Fibroblast of villous mesenchyme (primary cell): Measurements from ENCODE around the gene ADAMTSL1. TPM values are rescaled to one million over a fixed set of nuclear protein-coding genes. Genes with fewer than 3 reads are reported as not detected.

Experiments
- DNase-seq: peaks from one replicate; pipeline ENCODE4 v3.0.0-alpha.2; 2010; ENCODE audit warnings: low read depth
- H3K4me3 ChIP-seq: 2 replicates; pipeline ENCODE4 v1.5.1; 2011; ENCODE audit warnings: low read depth, mild to moderate bottlenecking, low read length
- total RNA-seq: library from RNA; depleted of rRNA; stranded (reverse); fragments of >200 nt; gene quantifications from 2 replicates; pipeline ENCODE4 v1.2.3, GENCODE V29; 2012
- TF ChIP-seq, protein P1 (sequence below): IDR thresholded peaks from 2 replicates; pipeline ENCODE4 v1.5.1; 2012; ENCODE audit warnings: low read depth, mild to moderate bottlenecking, low read length; ENCODE audit not compliant: insufficient read depth

Gene ADAMTSL1
- total RNA-seq, 1 donor: 3.0 TPM

DNA sequence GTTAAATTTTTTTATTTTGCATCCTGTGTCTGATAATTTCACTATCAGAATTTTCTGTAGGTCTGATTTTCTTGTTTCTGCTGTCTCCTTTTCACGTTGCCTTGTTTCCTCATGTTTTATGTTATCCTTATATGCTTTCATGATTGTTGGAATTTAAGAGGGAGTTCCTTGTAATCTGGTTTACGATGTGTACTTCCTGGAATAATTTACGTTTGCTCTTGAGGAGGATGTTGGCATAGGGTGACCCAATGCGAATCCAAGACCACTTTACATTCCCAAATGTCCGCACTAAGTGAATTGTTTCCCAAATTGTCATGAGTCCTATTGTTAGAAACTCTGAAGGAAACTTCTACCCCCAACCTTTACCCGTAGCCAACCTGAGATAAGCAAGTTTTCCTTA lies 80.3 kb downstream of the ADAMTSL1 start:
- H3K4me3 ChIP-seq: no peak overlapping the region
- DNase-seq: no peak
- TF ChIP-seq, protein P1, sequence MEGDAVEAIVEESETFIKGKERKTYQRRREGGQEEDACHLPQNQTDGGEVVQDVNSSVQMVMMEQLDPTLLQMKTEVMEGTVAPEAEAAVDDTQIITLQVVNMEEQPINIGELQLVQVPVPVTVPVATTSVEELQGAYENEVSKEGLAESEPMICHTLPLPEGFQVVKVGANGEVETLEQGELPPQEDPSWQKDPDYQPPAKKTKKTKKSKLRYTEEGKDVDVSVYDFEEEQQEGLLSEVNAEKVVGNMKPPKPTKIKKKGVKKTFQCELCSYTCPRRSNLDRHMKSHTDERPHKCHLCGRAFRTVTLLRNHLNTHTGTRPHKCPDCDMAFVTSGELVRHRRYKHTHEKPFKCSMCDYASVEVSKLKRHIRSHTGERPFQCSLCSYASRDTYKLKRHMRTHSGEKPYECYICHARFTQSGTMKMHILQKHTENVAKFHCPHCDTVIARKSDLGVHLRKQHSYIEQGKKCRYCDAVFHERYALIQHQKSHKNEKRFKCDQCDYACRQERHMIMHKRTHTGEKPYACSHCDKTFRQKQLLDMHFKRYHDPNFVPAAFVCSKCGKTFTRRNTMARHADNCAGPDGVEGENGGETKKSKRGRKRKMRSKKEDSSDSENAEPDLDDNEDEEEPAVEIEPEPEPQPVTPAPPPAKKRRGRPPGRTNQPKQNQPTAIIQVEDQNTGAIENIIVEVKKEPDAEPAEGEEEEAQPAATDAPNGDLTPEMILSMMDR: no peak

DNA sequence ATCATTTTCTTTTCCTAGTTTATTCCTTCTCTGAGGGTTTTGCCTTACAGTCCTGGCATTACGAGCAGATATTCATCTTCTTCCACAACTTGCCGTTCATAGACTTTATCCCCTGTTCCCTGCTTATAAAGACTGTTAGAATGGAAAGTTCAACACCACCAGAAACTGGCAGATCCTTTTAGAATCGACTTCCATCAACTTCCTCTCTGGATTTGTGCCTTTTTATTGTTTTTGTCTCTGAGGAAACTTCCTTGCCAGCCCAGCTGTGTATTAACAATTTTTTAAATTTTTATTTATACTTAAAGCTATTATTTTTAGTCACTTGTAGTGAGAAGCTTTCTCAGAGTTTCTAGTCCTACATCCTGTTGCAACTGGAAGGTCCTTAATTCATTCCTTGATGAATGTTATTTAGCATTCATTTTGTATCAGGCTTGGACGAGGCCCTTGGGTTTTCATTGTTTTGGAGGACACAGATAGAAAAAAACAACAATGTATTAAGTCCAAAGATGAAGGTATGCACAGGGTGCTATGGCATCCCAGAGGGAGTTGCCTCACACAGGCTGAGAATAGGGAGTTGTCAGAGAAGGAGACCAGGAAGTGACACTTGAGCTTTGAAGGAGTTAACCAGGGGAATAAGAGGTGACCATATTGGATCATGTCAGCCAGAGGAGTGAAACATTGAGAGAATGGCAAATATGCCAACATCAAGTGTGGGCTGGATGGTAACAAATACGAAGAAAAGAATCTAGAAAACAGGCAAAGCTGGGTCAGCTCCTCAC lies 81.3 kb downstream of the ADAMTSL1 start:
- no peak for DNase-seq
- TF ChIP-seq, protein P1: no peak
- no peak overlapping the region for H3K4me3 ChIP-seq

- H3K4me3 ChIP-seq: no peak overlapping the region
- TF ChIP-seq, protein P1: no peak
- DNase-seq: no peak
These were observed 90.3 kb downstream of the ADAMTSL1 start for GRCh38 chr9:18564018-18564880.

DNA sequence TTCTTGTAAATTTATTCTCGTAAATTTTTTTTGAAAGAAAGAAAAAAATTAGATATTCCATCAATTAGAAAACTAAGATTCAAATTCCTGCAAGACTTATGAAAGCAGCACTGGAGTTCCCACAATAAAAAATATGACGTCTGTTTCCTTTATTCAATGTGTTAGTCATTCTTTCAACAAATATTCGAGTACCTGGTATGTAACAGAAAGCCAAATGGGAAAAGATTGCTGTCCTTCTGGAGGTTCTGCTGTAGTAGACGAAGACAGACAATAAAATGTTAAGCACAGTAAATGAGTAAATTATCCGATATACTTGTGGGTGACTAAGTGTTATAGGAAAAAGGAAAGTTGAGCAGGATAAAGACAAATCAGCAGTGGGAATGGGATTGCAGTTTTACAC lies 92.2 kb downstream of the ADAMTSL1 start:
- H3K4me3 ChIP-seq: no peak overlapping the region
- peak; percentile 65 for DNase-seq
- TF ChIP-seq, protein P1: no peak

DNA sequence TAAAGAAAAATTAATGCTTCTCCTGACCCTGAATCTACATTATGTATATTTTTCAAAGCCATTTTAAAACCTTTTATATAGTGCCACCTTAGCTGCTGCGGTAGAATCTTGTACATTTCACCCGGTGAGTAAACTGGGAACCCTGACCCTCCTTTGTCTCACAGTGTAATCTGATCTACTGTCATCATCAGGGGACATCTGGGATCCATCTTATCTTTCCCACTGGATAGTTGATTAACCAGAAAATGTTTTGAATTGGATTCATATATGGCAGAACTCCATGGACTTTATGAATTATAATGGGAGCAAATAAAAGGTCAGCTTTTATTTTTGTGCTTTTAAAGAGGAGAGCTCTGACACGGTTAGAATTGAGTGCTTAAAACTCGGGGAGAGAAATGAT lies 95.0 kb downstream of the ADAMTSL1 start:
- no peak overlapping the region for H3K4me3 ChIP-seq
- DNase-seq: peak; percentile 27

DNA sequence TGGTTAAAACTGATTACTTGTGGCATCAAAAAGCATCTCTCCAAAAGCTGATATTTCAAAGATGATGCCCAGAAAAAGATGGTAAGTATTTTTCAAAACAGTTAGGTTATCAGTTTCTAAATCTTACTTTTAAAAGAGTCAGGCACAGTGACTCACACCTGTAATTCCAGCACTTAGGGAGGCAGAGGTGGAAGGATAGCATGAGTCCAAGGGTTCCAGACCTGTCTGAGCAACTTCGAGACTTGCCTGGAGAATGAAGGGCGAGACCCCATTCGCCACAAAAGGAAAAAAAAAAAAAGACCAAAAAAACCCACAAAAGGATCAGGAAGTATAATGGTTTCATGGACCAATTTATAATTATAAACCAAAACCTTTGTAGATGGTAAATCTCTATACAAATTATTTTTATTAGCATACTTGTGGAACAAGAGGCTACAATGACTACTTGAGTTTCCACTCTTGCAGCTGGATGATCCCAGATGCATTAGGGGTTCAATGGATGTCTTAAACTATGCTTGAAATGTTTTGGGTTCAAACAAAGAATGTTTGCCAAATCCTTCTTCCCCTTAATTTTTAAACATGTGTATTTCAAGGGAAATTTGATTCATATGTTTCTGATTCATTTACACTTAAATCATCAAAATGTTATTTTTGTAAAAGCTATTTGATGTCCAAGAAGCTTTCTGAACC lies 96.1 kb downstream of the ADAMTSL1 start:
- TF ChIP-seq, protein P1: no peak
- H3K4me3 ChIP-seq: no peak overlapping the region
- no peak for DNase-seq

More for the DNA sequence above, 95.0 kb downstream of the ADAMTSL1 start:
- TF ChIP-seq, protein P1: no peak
